ENCODE measurements around the gene LGALS4.
A peak's percentile ranks its signal among the peaks of the same experiment; 100 is the strongest.
"Not testable (repeated sequence)": the region's sequence is repeated elsewhere in the genome, so short reads cannot be mapped to it uniquely, and the experiment has no call there.

The LGALS4 gene

DNA sequence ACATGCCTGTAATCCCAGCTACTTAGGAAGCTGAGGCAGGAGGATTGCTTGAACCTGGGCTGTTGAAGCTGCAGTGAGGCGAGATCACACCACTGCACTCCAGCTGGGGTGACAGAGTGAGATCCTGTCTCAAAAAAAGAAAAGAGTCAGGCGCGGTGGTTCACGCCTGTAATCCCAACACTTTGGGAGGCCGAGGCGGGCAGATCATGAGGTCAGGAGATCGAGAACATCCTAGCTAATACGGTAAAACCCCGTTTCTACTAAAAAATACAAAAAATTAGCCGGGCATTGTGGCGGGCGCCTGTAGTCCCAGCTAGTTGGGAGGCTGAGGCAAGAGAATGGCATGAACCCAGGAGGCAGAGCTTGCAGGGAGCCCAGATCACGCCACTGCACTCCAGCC is 30.5 kb downstream of the LGALS4 start:
- intact Hi-C loops (cut with DNase I), result not testable (repeated sequence)
- peak in 1 of 10 donors; percentile 26 for DNase-seq

DNA sequence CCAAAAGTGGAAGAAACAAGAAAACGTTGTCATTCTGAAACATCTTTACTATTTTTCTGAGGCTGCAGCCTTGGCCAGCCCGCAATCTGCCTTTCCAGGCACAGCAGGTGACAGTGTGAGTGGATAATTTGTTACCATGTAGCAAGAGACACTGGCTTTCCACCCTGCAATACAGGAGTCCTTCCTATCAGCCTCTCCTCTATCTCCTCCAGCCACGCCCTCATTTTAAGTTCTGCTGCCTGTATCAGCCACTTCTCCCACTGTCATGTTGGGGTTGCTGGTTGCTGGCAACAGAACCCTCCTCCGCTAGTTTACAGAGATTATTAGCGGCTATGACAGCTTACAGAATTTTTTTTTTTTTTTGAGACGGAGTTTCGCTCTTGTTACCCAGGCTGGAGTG is 31.7 kb downstream of the LGALS4 start:
- DNase-seq, result no peak
- intact Hi-C loops (cut with DNase I), result no loop called here

- intact Hi-C loops (cut with DNase I), result no loop called here
- DNase-seq, result peak in 2 of 10 donors; percentile 0 to 15
Measured at GRCh38 chr19:38780443-38780842, 32.3 kb downstream of the LGALS4 start.

DNA sequence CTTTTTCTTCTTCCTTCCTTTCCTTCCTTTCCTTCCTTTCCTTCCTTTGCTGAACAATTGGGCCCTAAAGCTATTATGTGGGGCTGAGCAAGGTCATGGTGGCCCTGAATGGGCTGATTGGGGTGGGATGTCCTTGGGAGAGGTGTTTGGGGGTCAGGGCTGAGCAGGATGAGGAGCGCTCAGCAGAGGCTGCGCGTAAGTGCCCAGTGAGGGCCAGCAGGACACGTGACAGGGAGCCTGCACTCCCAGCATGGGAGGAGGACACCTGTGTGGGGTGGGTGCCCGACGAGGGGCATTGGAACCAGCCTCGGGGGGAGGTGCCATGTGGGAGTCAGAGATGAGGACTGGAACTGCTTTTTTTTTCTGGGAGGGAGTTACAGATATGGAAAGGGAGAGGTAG is 34.0 kb downstream of the LGALS4 start:
- DNase-seq, result no peak

DNA sequence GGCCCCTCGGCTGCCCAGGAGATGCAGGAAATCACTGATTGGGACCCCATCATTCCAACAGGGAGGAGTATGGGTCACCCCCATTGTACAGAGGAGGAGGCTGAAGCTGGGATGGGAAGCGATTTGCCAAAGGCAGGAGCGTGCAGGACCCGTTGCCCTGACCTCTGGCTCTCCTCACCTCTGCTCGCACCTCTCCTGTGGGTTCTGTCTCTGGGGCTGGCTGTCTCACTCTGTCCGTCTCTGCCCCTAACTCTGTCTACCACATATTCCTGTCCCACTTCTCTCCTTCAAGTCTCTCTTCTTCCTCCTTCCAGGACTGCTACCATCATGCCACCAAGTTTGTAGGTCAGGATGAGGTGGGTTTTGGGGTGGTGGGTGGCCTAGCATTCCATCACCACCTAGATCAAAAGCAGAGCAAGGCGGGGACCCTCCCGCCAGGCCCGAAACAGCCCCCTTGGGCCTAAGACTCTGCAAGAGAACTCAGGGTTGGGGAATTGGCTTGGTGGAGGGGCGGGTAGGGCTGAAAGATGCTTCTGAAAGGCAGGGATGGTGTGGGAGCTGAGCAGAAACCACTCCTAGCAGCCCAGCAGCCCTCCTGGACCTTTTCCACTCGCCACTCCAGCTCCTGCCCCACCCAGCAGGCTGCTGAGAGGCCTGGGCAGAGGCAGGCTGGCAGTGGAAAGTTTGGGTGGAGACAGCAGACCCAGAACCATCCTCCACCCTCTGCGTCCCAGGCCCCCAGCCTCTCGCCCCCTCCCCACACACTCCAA is 38.4 kb downstream of the LGALS4 start:
- intact Hi-C loops (cut with DNase I), result no loop called here
- no peak for DNase-seq

More for the DNA sequence above, 34.0 kb downstream of the LGALS4 start:
- intact Hi-C loops (cut with DNase I), result no loop called here

DNA sequence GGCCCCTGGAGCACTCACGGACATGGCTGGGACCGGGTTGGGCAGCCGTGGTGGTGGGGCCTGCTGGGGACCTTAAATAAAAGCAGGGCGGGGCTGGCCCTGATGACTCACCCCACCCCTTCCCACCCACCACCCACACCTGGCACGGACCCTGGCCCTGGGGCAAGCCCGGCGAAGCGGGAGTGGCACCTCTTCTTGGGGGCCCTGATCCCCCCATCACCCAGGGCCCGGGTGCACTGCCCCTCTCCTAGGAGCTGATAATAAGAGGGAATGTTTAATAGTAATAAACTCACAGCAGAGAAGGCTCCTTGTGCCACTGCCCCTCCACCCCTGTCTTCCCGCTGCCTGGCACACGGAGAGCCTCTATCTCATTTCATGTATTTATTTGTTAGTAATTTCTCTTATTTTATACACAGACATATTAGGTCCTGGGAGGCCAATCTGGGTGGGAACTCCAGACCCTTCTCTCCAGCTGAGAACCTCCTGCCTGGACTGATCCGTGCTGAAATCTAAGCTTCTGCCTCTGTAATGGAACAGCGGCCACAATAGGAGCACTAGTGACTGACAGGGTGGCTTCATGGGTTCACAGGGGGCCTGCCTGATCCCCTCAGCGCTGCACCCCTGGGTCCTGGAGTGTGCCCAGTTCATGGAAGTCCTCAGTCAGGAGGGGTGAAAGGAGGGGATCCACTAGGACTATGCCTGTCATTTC is 39.1 kb downstream of the LGALS4 start, which contains the start of gene LGALS7:
TSS of gene LGALS7 (minus strand) at position 49 of the 709 bp plus-strand sequence. CDS start at position 24, 25 bp downstream.
- DNase-seq, result no peak
- intact Hi-C loops (cut with DNase I), result no loop called here

DNA sequence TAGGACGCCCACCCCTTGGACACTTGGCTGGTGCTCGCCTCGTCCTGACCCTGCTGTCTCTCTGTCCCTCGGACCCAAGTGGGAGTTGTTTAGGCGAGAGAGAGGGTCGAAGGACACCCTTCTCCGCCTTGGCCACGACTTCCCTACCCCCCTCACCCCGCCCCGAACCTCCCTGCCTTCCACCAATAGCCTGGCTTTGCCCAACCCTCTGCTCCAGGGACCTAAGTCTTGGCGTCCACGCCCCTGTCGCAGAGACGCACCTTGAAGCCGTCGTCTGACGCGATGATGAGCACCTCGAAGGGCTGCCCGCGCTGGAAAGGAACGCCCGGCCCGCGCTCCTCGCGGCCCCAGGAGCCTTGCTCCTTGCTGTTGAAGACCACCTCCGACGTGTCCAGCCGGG is 41.2 kb downstream of the LGALS4 start:
- DNase-seq; intact Hi-C loops (cut with DNase I): not testable (repeated sequence)

DNA sequence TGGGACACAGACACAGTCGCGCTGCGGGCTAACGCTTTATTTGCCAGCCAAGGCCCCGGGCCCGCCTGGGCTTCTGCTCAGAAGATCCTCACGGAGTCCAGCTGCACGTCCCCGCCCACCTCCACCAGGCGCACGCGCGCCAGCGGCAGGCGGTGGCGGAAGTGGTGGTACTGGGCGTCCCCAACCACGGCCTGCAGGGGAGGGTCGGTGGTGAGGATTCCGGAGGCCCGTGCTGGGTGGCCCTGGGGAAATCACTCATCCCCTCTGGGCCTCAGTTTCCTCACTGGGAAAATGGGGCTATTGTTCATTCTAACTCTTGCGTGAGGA is 41.8 kb downstream of the LGALS4 start:
- DNase-seq; intact Hi-C loops (cut with DNase I): not testable (repeated sequence)

DNA sequence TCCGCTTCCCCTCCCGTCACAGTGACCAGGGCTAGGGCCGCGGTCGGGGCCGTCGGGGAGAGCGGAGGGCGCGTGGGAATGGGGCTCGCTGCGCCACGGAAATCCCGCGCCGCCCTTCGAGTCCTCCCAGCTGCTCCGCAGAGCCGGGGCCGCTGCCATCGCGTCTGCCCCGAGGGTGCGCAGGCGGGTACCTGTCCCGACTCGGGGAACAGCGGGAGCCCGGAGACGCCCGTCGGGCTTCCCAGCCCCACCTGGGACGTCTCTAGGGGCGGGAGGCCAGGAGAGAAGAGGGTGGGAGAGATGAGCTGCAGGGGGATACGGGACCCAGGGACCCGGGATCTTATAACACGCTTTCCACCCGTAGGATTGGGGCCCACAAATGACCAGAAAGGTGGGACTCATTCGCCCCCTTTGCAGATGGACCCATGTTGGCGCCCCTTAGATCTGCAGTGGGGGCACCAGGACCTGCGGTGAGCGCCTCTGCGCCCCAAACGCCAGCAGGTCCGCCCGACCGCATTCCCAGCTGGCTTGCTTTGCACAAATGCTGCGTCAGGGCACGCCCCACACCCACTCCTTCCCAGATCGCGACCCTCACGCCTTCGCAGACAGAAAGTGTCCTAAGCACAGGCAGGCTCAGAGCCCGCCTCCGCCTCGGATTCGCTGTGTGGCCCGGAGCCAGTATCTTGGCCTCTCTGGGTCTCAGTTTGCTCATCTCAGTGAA is 42.4 kb downstream of the LGALS4 start:
- DNase-seq; intact Hi-C loops (cut with DNase I): not testable (repeated sequence)

GRCh38 chr19:38769635-38770211 is 43.0 kb downstream of the LGALS4 start:
- intact Hi-C loops (cut with DNase I), result no loop called here
- peak; percentile 17 to 90 (median 62) for DNase-seq

- DNase-seq, result no peak
- intact Hi-C loops (cut with DNase I), result no loop called here
Measured at GRCh38 chr19:38766276-38767047, 46.3 kb downstream of the LGALS4 start.

- intact Hi-C loops (cut with DNase I), result no loop called here
- DNase-seq, result no peak
Measured at GRCh38 chr19:38765214-38765613, 47.5 kb downstream of the LGALS4 start.

- intact Hi-C loops (cut with DNase I), result no loop called here
- no peak for DNase-seq
Measured at GRCh38 chr19:38763795-38764220, 48.9 kb downstream of the LGALS4 start.

DNA sequence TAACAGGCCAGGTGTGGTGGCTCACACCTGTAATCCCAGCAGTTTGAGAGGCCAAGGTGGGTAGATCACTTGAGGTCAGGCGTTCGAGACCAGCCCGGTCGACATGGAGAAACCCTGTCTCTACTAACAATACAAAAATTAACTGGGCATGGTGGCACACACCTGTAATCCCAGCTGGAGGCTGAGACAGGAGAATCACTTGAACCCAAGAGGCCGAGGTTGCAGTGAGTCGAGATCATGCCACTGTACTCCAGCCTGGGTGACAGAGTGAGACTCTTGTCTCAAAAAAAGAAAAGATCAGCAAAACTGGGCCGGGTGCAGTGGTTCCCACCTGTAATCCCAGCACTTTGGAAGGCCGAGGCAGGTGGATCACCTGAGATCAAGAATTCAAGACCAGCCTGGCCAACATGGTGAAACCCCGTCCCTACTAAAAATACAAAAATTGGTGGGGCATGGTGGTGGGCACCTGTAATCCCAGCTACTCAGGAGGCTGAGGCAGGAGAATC is 50.8 kb downstream of the LGALS4 start:
- intact Hi-C loops (cut with DNase I); DNase-seq: not testable (repeated sequence)

DNA sequence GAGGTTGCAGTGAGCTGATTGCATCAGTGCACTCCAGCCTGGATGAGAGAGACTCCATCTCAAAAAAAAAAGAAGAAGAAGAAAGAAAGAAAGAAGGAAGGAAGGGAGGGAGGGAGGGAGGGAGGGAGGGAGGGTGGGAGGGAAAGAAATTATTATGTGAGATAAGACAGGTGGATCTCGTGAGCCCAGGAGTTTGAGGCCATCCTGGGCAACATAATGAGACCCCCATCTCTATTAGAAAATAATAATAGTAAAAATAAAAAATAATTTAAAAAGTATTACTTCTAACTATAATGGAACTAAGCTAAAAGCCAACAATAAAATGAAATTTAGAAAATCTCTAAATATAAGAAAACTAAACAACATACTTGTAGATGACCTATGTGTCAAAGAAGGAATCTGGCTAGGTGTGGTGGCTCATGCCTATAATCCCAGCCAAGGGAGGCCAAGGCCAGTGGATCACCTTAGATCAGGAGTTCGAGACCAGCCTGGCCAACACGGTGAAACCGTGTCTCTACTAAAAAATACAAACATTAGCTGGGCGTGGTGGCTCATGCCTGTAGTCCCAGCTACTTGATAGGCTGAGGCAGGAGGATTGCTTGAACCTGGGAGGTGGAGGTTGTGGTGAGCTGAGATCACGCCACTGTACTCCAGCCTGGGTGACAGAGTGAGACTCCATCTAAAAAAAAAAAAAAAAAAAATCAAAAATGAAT is 51.8 kb downstream of the LGALS4 start:
- intact Hi-C loops (cut with DNase I), result not testable (repeated sequence)
- DNase-seq, result peak in 1 of 10 donors; percentile 30

- DNase-seq, result no peak
- intact Hi-C loops (cut with DNase I), result no loop called here
Measured at GRCh38 chr19:38759590-38760003, 53.1 kb downstream of the LGALS4 start.

DNA sequence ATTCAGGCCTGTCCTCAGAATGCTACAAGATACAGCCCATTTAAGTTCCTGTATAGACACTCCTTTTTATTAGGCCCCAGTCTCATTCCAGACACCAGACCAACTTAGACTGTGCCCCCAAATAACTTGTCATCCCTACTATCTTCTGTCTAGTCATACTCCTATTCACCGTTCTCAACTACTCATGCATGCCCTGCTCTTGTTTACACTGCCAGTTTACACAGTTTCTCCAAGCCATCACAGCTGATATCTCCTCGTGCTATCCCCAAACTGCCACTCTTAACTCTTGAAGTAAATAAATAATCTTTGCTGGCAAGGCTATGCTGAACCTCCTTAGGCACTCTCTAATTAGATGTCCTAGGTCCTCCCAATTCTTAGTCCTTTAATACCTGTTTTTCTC is 58.5 kb downstream of the LGALS4 start:
- DNase-seq; intact Hi-C loops (cut with DNase I): not testable (repeated sequence)

DNA sequence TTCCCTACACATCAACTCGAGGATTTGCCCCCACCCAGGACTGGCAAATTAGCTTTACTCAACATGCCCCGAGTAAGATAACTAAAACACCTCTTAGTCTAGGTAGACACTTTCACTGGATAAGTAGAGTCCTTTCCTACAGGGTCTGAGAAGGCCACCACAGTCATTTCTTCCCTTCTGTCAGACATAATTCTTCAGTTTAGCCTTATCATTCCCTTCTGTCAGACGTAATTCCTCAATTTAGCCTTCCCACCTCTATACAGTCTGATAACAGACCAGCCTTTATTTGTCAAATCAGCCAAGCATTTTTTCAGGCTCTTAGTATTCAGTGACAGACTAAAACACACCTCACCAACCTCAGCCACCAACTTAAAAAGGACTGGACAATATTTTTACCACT is 59.0 kb downstream of the LGALS4 start:
- DNase-seq, result not testable (repeated sequence)

More for the DNA sequence above, 59.0 kb downstream of the LGALS4 start:
- intact Hi-C loops (cut with DNase I), result not testable (repeated sequence)

All from posterior cingulate gyrus (tissue), 11 donors.